VCaP (cell line): ENCODE measurements around the gene PLSCR3.

Source experiments
- H3K27ac ChIP-seq: fragments of 450-650 bp; 2 replicates; pipeline ENCODE4 v1.5.1; 2017
- TF ChIP-seq, protein P1 (sequence below): fragments of 450-650 bp; conservative IDR thresholded peaks from 2 replicates; pipeline ENCODE4 v1.5.1; 2017; ENCODE audit warnings: mild to moderate bottlenecking, moderate library complexity

Gene PLSCR3

DNA sequence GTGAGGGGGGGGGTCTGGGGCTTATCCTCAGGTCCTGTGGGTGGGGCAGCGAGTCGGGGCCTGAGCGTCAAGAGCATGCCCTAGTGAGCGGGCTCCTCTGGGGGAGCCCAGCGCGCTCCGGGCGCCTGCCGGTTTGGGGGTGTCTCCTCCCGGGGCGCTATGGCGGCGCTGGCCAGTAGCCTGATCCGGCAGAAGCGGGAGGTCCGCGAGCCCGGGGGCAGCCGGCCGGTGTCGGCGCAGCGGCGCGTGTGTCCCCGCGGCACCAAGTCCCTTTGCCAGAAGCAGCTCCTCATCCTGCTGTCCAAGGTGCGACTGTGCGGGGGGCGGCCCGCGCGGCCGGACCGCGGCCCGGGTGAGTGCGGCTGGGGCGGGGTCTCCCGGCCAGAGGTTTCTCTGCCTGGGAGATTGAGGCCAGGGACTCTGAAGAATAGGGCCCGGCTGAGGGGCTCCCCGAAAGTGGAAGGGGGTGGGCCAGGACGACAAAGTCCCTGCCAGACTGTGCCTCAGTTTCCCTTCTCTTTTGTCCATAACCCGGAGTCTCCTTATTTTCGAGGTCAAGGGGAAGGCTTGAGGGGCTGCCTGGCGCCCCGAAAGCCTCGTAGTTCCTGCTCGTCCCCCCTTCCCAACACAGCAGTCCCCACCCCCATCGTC is 45.3 kb upstream of the PLSCR3 start, which contains the start of gene FGF11:
Gene FGF11, plus strand, starts transcription at position 51 of the 651 bp plus-strand sequence. Its CDS starts 109 bp downstream, at position 160.
- TF ChIP-seq, protein P1, sequence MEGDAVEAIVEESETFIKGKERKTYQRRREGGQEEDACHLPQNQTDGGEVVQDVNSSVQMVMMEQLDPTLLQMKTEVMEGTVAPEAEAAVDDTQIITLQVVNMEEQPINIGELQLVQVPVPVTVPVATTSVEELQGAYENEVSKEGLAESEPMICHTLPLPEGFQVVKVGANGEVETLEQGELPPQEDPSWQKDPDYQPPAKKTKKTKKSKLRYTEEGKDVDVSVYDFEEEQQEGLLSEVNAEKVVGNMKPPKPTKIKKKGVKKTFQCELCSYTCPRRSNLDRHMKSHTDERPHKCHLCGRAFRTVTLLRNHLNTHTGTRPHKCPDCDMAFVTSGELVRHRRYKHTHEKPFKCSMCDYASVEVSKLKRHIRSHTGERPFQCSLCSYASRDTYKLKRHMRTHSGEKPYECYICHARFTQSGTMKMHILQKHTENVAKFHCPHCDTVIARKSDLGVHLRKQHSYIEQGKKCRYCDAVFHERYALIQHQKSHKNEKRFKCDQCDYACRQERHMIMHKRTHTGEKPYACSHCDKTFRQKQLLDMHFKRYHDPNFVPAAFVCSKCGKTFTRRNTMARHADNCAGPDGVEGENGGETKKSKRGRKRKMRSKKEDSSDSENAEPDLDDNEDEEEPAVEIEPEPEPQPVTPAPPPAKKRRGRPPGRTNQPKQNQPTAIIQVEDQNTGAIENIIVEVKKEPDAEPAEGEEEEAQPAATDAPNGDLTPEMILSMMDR = no peak
- H3K27ac ChIP-seq = peak within 1 kb of the TSS; percentile 16; the same call in 1 of the 2 replicates

DNA sequence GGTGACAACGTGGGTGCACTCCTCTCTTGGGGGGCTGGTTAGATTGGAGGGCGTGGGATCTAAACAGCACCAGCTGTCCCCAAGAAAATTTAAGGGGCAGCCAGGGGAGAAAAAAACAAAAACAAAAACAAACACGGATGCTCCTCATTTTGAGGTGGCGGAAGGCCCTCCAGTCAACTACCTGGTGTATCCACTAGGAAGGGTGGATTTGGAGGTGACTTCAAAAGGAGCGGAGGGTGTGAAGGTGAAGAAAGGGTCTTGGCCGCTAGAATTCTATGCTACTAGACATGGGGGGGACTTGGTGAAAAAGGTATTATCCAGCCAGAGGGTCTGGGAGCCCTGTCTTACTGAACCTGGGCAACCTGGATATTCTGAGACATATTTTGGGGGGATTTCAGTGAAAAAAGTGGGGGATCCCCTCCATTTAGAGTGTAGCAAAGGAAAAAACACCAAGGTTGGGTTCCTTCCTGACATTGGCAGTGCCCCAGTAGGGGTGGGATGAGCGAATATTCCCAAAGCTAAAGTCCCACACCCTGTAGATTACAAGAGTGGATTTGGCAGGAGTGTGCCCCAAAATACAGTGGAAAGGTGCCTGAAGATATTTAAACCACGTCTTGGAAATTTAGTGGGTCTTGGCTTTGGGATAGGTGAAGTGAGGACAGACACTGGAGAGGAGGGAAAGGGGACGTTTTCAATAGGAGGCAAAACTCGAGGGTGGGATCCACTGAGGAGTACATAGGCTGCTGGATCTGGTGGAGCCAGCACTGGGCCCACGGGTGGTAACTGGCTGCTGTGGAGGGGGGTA is 44.5 kb upstream of the PLSCR3 start:
- TF ChIP-seq, protein P1 = no peak
- no peak overlapping the region for H3K27ac ChIP-seq

DNA sequence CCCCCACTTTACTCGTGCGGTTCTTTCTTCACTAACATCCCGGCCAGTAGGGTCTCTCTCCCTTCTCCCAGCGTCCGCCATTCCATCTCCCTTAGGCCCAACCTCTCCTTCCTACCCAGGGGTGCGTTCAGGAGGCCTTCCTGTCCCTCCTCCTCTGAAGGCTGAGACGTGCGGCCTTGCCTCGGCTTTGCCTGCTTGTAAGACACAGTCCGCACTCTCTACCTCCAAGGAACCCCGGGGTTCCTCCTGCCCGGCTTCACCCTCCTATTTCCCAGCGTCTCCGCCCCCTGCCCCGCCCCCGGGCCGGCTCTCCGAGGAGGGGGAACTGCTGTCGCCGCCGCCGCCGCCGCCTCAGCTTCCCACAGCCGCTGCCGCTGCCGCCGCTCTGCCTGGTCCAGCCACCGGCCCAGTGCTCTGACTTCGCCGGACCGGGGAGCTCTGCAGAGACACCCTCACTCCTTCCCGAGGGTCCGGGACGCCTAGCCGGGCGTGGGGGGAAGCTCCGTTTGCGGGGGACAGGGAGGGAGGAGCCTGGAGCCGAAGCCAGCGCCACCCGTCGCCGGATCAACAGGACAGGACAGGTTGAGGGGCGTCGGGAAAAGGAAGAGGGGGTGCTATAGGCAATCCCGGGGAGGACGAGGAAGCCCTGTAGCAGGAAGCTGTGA is 43.8 kb upstream of the PLSCR3 start:
- TF ChIP-seq, protein P1 = no peak
- no peak overlapping the region for H3K27ac ChIP-seq

DNA sequence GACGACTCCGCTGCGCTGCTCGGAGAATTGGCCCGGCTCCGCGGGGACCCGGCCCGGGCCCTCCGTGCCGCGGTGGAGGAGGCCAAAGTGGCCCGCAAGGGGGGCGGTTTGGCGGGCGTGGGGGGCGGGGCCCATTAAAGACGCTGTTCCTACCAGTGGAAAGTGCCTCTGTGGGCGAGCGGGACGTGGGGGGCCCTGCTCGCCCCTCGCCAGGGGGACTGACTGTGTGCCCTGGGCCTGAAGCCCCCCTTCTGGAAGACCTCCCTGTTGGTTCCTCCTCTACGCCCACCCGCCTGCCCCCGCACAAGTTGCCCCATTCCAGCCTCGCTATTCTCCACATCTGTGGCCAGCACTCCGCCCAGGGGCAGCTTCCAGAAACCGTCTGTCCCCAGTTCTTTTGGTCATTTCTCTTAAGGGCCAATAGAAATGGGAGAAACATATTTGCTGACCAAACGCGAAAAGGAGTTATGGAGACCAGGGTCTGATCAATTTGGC is 43.1 kb upstream of the PLSCR3 start:
- H3K27ac ChIP-seq = peak overlapping the region; percentile 67
- TF ChIP-seq, protein P1 = peak; percentile 37; the same call in 1 of the 2 replicates

DNA sequence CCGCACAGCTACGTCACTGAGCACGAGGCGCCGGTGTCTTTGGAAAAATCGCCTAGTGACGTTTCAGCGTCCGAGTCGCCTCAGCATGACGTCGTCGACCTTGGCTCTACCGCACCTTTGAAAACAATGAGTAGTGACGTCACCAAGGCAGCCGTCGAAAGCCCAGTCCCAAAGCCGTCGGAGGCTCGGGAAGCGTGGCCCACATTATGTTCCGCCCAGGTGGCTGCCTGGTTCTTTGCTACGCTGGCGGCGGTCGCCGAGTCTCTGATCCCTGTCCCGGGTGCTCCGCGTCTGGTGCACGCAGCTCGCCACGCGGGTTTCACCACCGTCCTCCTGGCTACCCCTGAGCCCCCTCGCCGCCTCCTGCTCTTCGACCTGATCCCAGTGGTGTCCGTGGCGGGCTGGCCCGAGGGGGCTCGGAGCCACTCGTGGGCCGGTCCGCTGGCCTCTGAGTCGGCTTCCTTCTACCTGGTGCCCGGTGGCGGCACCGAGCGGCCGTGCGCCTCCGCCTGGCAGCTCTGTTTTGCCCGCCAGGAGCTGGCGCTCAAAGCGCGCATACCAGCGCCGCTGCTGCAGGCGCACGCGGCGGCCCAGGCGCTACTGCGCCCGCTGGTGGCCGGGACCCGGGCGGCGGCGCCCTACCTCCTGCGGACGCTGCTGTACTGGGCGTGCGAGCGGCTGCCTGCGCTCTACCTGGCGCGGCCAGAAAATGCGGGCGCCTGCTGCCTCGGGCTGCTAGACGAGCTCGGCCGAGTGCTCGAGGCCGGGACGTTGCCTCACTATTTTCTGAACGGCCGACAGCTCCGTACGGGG is 42.4 kb upstream of the PLSCR3 start:
- peak overlapping the region; percentile 67 for H3K27ac ChIP-seq
- TF ChIP-seq, protein P1 = peak; percentile 87

DNA sequence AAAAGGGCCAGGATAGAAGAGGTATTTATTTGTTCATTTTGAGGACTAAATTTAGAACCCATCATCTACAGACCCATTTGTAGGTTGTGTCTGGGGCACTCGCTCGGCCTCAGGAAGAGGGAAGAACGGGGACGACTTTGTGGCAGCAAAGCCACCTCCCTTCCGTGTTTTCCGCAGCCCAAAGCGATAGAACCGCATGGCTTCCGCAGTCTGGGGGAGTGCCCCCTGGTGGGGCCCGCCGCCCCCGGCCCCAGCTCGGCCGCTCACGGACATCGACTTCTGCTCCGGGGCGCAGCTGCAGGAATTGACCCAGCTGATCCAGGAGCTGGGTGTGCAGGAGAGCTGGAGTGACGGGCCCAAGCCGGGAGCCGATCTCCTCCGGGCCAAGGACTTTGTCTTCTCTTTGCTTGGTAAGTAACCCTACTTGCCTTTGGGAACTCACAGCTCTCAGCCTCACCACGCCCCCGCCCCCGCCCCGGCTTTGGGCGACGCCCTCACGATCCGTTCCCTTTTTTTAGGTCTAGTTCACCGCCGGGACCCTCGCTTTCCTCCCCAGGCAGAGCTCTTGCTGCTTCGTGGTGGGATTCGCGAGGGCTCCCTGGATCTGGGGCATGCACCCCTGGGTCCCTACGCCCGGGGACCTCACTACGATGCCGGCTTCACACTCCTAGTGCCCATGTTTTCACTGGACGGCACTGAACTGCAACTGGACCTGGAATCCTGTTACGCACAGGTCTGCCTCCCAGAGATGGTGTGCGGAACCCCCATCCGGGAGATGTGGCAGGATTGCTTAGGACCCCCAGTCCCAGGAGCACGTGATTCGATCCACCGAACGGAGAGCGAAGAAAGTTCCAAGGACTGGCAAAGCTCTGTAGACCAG is 41.6 kb upstream of the PLSCR3 start:
- H3K27ac ChIP-seq = peak overlapping the region; percentile 67
- TF ChIP-seq, protein P1 = no peak; the same call in 1 of the 2 replicates
